HTERT RPE-1 (cell line): Measurements from ENCODE around the gene MRE11.

Experiments
- in situ Hi-C: fragments of 300-500 bp; cut with MboI; formaldehyde crosslinking; loops from 4 replicates; pipeline ENCODE4 v1.14.3; 2020; ENCODE audit warnings: low sequenced_read_pairs

The MRE11 gene

GRCh38 chr11:94493281-94494125 is at the start of gene MRE11, which contains the start of gene ANKRD49:
TSS of gene MRE11 (minus strand) at chr11:94493844. CDS start at chr11:94492801, 1,043 bp downstream.
TSS of gene ANKRD49 (plus strand) at chr11:94493984. CDS start at chr11:94496694, 2,710 bp downstream.
- in situ Hi-C loops = no loop called here

DNA sequence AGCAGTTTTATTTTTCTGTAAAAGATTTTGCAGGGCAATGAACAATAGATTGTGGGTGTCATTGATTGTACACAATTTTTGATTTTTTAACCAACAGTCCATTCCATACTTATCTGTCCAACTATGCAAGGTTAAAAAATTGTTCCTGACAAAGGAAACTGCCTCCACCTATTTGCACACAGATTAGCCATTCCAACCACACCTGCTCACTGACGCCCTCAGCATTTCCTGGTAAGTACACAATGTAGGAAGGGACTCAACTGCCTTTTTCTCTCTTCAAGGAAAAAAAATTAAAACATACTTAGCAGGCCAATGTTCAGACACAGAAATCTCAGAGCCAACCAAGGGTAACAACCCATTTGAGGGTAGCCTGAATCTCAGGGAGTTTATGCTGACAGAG is 45.8 kb upstream of the MRE11 start:
- in situ Hi-C loops = no loop called here

DNA sequence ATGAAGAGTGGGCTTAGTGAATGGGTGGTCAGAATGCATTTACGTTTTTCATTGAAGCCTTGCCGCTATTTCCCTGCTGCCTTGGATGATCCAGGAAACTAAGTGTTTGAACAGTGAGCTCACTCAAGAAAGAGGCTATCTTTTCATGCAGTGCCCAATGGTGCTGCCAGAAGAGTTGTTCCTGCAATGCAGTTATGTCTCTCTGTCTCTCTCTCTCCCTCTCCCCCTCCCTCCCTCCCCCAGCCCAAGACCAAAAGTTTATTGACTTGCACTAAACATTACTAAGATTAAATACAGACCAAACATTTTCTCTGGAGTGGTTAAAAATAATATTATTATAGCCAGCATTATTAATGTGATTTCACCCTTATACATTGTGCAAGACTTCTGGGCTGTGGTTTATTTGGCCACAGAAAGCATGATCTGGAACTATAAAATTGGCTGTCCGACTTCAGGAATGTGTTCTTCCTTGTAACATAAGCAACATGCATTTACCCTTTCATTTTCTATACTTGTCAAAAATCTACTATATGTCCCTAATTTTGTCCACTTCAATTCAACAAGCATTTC is 43.5 kb upstream of the MRE11 start:
- in situ Hi-C loops = no loop called here

GRCh38 chr11:94536386-94536785 is 42.7 kb upstream of the MRE11 start:
- in situ Hi-C loops = no loop called here

DNA sequence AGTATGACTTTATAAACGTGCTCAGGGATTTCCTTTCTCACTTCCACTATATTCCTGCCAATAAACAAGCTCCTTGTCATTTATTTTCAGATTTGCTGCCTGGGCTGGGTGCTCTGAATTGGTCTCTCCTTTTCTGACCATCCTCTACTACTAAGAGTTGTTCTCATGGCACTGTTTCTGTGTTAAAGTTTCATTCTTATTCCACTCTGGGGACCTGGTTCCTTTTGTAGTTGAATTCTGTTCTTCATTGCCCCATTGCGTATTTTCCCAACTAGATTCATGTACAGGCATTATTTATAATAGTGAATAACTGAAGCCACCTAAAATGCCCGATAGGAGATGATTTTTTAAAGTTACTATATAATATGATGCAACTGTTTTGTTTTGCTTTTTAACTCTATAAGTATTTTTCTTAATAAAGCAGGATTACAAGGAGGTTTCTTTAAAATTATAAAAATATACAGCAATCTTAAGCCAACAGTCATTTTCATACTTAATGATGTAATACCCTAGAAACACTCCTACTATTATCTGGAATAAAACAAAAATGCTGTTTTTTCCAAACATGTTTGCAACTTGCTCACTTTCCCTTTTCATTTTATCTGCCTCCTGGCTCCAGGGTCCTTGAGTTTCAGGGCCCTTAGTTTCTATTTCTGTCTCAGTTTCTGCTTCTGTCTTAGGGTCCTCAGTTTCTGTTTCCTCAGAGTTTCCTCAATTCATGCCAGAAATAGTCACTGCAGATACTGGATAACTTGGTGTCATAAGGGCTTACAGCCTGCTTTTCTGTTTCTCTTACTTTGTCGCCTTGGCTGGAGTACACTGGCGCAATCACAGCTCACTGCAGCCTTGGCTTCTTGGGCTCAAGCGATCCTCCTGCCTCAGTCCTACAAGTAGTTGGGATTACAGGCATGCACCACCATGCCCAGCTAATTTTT is 40.3 kb upstream of the MRE11 start:
- in situ Hi-C loops = no loop called here

GRCh38 chr11:94533206-94533605 is 39.6 kb upstream of the MRE11 start:
- in situ Hi-C loops = no loop called here

DNA sequence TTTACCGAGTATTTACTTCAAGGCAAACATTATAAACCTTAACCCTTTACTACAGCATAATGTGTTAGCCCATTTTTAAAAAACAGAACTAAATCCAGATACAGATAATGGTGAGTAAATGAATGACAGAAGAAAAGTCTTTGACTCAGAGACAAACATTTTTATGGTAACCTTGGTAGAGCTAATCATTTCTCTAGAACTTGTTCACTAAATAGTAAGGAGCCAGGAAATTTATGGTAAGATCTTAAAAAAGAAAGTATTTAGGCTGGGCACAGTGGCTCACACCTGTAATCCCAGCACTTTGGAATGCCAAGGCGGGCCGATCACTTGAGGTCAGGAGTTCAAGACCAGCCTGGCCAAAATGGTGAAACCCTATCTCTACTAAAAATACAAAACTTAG is 38.6 kb upstream of the MRE11 start:
- in situ Hi-C loops = no loop called here

DNA sequence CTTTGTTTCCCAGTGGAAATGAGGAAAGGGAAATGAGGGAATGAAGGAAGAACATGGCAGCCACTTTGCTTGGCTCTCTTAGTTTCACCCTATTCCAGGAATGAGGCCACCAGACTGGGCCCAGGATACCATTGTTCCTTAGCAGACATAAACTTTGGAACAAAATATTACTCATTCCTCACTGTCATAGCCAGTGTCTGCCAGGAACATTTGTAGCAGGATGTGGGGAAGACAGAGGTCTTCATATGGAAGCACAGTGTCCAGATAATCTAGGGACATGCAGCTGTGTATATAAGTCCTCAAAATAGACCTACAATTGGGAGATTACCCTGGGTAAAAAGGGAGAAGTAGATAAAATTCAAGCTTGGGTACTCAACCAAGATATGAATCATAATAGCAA is 34.9 kb upstream of the MRE11 start:
- in situ Hi-C loops = no loop called here

DNA sequence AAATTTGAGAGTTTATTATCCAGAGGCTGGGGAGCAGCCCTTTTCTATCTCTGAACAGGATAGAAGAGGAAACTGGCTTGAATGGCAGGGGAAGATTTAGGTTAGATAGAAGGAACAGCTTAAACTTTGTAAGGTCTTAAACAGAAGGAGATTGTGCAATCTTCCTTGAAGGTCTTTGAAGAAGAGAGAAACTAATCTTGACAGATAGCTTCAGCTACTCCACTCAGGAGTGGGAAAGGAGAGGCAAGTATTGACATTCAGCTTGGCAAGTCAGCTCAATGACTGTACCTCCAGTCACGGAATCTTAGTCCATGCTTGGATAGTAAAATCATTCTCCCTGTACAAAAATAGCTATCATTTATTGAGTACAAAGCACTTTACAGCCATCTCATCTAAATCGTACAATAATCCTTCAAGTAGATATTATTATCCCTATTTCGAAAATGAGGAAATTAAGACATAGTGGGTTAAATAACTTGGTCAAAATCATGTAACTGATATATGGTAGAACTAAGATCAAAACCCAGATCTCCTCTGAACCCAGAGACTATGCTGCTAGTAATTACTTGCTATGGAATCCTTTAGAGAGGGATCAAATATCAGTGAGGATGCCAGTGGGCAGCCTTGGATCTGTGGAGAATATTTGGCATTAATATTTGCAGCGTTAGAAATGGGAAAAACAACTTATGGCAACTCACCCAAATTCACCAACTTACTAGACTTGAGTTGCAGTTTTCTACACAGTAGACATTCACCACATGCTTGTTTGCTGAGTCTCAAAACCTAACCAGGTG is 33.2 kb upstream of the MRE11 start:
- in situ Hi-C loops = no loop called here

DNA sequence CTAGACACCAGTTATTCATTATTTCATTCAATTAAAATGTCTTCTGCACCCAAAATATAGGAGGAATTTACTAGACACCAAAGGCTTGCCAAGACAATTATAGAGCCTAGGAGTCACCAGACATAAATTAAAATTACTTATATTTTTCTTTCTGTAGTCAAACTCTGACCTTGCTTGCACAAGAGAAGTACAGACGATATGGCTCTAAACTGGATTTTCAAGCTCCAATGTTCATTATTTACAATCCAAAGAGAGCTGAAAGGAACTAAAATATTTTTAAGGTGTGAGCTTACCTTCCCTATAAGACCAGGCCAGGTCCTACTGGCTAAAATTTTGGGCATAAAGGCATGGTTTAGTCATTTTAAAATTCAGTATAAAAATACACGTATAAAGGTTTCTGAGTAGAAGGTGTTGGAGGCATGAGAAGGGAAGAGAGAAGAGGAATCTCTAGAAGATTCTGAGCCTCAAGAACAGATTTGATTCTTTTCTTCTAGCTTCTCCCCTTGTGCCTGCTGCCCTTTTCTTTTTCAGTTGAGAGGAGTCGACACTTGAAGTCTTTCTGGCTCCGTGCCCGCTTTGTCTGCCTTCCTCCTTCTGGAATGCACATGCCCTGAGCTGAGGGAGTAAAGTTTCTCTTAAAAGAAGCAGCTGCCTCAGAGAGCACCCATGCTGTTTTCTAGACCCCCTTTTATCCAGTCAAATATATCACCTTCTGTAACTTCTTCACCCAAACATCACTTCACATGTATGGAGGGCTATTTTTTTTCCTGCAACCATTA is 32.1 kb upstream of the MRE11 start:
- in situ Hi-C loops = no loop called here

GRCh38 chr11:94524341-94524740 is 30.7 kb upstream of the MRE11 start:
- in situ Hi-C loops = no loop called here

- in situ Hi-C loops = no loop called here
These were observed 28.0 kb upstream of the MRE11 start for GRCh38 chr11:94521684-94522083.

GRCh38 chr11:94519478-94520084 is 25.9 kb upstream of the MRE11 start:
- in situ Hi-C loops = no loop called here

GRCh38 chr11:94518300-94518699 is 24.7 kb upstream of the MRE11 start:
- in situ Hi-C loops = no loop called here

DNA sequence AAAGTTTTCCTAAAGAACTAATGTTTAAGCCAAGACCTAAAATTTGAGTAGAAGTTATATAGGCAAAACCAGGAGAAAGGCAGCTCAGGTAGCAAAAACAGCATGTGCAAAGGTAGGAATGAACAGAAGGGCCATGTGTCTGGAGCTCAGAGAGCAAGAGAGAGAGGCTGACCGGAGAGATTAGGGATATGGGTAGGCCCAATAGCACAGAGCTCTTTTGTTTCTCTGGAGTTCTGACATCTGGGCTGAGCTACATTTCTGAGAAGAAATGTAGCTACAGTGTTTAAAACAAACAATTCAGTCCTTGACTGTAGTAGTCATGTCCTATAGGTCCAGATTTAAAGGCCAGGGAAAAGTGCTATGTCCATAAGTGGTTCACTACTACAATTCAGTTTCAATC is 23.1 kb upstream of the MRE11 start:
- in situ Hi-C loops = no loop called here

DNA sequence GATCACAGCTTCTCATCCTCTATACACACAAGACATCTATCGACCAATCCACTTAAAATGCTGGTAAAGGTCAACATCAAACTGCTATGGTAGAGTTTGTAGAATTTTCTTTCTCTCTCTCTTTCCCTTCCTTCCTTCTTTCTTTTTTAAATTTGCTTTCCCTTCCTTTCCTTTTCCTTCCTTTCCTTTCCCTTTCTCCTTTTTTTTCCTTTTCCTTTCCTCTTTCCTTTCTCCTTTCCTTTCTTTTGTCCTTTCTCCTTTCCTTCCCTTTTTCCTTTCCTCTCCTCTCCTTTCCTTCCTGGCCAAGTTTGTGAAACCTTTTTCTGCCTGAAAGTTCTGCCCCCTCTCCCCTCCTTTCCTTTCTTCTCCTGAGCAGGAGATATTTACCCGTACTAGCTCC is 21.8 kb upstream of the MRE11 start:
- in situ Hi-C loops = no loop called here

DNA sequence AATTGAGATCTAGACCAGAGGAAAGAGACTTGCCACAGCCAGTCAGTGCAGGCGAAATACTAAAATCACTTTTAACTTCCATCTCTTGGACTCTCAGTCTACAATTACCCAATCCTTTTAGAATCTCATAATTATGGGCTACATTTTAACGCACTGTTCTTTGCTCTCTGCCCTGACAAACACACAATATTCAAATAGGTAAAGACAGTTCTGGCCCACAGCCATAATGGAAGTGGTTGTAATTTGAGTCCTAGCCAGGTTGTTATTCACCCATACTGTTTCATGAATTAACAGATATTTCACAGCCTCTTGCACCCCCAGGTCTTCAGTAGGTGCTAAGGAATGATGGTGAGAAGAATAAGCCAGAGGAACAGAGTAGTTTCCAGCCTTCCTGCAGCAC is 19.4 kb upstream of the MRE11 start:
- in situ Hi-C loops = no loop called here

DNA sequence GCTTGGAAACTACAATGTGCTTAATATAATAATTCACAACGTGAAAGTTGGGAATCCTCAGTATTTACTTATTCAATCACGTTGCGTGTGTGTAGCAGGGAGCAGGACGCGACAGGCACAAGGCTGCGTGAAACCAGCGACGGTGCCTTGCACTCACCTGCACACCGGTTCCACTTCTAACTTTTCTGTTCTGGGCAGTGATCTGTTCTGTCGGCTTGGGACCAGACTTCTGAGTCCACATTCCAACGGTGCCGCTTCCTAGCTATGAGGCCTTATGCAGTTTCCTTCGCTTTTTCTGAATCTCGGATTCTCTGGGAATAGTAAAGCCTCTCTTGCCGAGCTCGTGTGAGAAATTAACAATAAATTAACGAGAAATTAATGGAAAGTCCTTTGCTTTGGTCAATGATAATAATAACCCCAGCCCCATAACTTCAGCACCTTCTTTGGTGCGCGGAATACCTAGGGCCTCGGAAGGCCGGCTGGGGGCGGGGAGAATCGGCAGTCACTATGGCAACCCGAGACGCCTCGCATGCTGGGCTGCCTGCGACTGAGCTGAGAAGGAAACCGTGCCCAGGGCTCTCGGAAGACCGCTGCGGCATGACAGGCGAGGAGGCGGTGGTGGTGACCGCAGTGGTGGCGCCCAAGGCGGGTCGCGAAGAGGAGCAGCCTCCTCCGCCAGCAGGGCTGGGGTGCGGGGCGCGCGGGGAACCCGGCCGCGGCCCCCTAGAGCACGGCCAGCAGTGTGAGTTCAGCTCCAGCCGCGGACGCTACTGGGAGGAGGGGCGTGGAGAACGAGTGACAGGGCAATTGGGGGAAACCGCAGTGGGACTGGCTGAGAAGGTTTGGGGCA is 18.5 kb upstream of the MRE11 start, which contains the start of gene C11orf97:
TSS of gene C11orf97 (plus strand) at position 530 of the 850 bp plus-strand sequence. CDS start at position 598, 68 bp downstream.
- in situ Hi-C loops = no loop called here
